ENCODE measurements around the gene EFL1.

The EFL1 gene

DNA sequence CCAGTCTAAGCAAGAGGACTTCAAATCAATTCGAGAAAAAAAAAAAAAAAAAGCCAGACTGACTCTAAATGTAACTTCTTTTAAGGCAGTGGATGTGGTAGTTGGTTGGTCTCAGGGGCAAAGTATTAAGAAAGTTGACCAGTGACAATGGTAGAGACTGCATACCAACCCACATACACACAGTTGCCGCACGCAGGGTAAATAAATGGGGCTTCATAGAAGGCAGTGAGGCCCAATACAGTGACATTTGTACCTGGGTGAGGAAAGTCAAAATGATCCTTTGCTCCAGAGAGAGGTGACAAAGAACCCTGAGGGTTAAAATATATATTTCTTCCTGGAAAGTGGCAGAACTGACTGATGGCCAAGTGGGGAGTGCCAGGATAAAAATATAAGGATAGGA lies 116.0 kb downstream of the EFL1 start:
- DNase-seq = no peak

DNA sequence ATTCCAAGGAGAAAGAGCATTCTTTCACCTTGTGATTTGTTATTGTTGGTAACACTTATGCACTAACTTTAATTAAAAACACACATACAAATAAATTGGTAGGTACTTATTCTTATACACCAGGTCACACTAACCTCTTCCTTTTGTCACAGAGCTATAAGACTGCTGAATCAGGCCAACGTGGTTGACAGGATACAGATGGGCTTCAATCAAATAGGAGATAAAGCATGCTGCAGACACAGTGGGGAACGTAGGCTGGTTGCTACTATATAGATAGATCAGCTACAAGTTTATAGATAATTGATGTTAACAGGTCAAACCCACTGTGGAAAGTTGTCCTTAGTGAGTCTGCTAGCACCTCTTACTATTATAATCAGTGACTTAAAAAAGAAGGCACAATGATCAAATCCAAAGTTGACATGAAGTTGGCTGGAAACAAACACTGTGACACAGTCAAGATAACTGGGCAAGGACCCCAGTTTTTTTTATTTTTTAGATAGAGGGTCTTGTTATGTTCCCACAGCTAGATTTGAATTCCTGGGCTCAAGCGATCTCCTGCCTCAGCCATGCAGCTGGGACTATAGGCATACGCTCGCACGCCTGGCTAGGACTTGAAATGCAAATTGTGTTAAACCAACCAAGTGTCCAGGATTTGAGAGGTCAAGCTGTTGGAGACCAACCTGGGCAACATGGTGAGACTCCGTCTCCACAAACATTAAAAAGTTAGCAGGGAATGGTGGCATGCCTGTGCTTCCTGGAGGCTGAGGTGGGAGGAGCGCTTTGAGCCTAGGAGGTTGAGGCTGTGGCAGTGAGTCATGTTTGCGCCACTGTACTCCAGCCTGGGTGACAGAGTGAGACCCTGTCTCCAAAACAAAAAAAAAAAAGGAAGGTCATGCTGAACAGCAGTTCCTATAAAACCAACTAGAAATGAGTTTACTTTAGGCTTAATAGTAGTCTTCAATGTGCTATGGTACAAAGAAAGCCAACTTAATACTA lies 118.8 kb downstream of the EFL1 start:
- DNase-seq = peak; percentile 13

DNA sequence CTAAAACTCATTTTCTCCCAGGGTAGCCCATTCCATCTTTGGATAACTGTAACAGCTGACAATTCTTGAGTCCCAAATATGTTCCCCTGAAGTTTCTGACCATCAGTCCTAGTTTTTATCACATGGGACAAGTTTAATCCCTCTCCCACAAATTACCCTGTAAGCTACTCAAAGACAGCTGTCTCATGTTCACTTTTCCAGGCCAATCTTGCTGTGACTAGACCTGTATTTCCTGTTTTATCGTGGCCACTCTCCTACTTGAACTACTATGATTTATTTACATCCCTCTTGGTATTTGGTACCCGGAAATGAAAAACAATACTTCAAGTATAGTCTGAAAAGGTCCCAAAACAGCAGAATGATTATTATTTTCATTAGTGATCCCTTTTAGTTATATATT lies 121.6 kb downstream of the EFL1 start:
- DNase-seq = no peak

GRCh38 chr15:82139823-82140268 lies 122.7 kb downstream of the EFL1 start:
- peak; percentile 32 for DNase-seq

DNA sequence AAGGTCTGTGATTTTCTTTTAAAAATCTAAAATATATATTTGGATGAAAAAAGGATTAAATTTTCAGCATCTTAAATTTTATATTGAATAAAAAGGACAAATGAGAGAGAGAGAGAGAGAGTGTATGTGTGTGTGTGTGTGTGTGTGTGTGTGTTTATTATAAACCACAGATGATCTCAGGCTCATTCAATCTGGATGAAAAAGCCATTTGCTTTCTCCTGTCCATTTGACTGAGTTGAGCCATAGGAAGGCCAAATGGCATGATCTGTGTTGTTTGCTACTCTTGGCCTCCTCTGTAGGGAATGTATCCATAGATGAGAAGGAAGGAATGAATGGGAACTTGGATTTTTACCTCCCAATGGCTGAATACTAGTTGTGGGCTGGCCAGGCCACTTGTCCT lies 124.2 kb downstream of the EFL1 start:
- no peak for DNase-seq

GRCh38 chr15:82137261-82137660 lies 125.3 kb downstream of the EFL1 start:
- DNase-seq = no peak

DNA sequence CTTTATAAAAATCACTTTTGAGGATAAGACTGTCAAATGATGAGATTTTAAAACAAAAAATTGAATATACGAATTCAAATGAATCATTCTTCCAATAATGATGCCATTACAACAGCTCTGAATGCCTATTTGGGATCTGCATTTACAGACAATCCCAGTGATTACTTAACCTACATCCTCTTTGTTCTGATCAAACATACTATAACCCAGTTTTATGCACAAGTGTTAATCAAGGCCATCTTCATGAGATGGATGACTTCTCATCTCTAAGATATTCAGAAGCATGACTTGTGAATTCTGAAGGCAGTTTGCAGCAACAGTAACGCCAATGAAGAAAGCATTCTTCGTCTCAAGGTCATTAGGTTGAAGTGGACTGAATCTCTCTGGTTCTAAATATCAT lies 126.4 kb downstream of the EFL1 start:
- DNase-seq = no peak

- DNase-seq = no peak
Measured at GRCh38 chr15:82135638-82136037, 126.9 kb downstream of the EFL1 start.

- DNase-seq = no peak
Measured at GRCh38 chr15:82134461-82134860, 128.1 kb downstream of the EFL1 start.

GRCh38 chr15:82133251-82133650 lies 129.3 kb downstream of the EFL1 start:
- no peak for DNase-seq

DNA sequence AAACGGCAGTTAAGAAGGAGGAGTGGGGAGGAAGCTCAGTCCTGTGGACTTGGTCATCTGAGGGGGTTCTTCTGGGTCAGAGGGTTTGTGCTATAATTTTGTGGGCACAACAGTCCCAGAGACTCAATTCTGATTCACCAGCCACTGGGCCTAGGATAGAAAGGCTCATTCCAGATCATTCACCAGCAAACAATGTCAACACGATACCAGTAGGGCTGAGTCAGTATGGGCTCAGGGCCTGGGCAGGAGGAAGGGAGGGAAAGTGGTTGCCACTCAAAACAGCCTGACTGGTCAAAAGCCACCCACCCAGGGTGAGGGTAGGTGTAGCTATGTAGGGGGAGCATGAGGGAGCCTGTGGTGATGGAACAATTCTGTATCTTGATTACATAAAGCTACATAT lies 129.8 kb downstream of the EFL1 start:
- no peak for DNase-seq

GRCh38 chr15:82132096-82132495 lies 130.4 kb downstream of the EFL1 start:
- no peak for DNase-seq

DNA sequence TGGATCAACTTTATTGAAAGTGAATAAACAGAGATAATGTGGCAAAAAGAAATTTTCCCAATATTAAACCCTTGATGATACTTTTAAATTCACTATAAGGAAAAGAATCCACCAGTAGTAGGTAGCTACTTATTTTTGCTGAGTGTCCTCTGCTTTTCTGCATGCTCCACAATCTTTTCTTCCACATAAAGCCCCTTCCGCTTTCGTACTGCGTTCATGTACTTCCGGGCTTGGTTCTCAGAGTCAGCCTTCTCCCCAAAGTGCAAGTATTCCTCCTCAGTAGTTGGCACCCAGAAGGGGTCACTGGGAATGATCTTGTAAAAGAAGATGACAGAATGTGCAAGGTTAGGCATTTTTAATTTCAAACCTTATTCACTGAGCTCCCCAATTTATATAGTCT lies 132.3 kb downstream of the EFL1 start:
- DNase-seq = peak; percentile 60

GRCh38 chr15:82129761-82130160 lies 132.8 kb downstream of the EFL1 start:
- DNase-seq = peak; percentile 52

- DNase-seq = no peak
Measured at GRCh38 chr15:82129149-82129692, 133.3 kb downstream of the EFL1 start.

- DNase-seq = peak; percentile 73
Measured at GRCh38 chr15:82128401-82129148, 134.0 kb downstream of the EFL1 start.

GRCh38 chr15:82127581-82127980 lies 135.0 kb downstream of the EFL1 start:
- no peak for DNase-seq

DNA sequence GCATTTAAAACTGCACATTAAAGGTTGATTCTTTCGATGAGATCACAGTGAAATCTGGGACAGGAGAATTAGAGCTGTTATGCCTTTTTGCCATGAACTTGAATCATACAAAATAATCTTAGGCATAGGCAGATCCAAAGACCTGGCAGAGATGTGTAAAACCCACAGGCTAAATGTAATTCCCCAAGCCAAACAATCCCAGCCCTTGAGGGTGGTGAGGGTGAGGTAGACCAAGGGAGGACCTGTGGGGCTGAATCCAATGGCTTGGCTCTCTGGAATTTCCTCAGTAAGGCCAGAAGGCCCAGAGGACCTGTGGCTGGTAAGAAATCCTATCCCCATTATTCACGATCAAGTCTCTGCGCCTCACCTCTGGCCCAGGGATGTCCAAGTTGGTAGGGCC lies 136.2 kb downstream of the EFL1 start:
- DNase-seq = no peak

DNA sequence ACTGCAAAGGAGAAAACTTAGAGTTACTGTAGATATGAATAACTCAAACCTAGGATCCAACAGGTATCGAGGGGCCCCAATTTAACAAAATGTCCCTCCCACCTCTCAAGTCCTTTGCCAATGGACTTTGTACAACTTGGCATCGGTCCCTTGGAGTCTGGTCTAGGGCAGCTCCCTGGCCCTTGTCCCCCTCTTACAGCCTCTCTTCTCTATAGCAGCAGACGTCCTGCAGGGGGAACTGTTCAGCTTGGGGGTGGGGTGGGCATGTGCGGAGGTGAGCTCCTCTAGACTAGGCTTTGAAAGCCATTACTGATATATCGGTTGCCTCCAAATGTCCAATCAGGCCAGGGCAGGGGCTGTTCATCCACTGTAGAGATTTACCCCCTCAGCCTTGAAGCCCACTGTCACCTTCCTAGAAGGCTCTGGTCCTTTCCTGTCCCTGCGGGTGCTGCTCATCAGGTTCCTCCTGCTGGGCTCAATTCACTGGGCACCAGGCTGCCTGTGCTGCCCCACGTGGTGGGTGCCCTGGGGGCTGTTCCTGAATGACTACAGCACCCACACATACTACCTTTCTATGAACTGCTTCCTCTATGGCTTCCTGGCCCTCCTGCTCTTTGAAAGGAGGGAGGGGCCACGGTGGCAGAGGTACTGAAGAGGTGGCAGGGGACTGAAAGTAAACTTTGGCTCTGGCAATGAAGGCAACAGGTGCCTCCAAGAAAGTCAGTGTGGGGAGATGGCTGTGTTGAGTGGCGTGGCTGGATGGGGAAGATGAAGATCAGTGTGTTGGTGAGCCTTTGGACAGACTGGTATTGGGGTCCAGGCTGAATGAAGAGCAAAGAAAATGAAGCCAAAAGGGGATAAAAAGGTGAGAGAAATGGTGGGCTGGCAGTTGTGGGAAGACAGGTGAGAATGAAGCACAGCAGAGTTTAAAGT lies 137.9 kb downstream of the EFL1 start:
- DNase-seq = no peak

DNA sequence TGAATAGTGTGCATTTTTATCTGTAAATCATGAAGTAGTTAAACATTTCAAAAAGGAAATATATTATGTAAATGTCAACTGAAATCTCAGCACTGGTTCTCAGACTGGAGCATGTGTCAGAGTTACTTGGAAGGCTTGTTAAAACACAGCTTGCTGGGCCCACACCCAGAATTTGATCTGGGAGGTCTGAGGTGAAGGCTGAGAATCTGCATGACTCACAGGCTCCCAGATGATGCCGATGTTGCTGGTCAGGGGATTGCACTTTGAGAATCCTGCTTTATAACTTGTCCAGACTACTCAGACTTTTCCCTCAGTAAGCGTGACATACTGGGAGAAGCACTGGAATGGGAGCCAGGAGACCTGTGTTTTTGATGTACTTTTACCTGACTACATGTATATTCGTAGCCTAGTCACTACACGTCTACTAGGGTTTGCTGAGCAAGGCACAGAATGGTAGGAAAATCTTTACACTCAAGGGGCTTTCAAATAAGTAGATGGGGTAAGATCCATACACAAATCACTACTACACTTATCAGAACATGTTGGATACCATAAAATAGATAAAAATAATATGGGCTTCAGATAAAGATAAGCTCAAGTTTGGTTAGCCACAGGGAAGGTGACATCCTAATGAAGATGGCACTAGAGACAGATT lies 139.7 kb downstream of the EFL1 start:
- DNase-seq = no peak

DNA sequence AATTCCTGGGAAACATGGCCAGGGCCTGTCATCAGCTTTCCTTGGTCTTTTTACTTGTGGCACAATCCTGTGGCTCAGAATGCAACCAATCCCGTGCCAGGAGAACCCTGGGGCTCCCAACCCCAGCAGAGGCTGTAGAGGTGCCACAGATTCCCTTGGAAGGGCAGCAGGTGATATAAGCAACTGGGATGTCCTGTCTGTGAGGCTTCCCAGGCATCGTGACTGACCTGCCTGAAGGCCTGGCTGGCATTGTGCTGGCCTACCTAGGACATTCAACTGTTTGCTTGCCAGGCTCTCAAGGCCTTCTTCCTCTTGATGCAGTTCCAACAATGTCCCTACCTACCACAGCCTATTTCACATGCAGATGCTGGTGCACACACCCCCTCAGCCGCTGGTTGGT lies 144.5 kb downstream of the EFL1 start:
- DNase-seq = no peak

- DNase-seq = no peak
Measured at GRCh38 chr15:82117296-82117695, 145.2 kb downstream of the EFL1 start.
